GM19099 (cell line): ENCODE data around the gene SEMA3F.

Source experiments
- POLR2A ChIP-seq: IDR thresholded peaks from 3 replicates; pipeline ENCODE4 v1.6.1; 2011; ENCODE audit warnings: low read depth; ENCODE audit not compliant: insufficient read length; ENCODE audit errors: extremely low read depth

Gene SEMA3F

GRCh38 chr3:50196253-50196801 lies 41.2 kb downstream of the SEMA3F start:
- TF ChIP-seq POLR2A, result no peak

GRCh38 chr3:50201573-50202315 lies 46.6 kb downstream of the SEMA3F start:
- no peak for TF ChIP-seq POLR2A

GRCh38 chr3:50202353-50203112 lies 47.4 kb downstream of the SEMA3F start:
- TF ChIP-seq POLR2A, result no peak

- no peak for TF ChIP-seq POLR2A
Measured at GRCh38 chr3:50203113-50203808, 48.1 kb downstream of the SEMA3F start.

- TF ChIP-seq POLR2A, result no peak
Measured at GRCh38 chr3:50203809-50204803, 49.0 kb downstream of the SEMA3F start.

- no peak for TF ChIP-seq POLR2A
Measured at GRCh38 chr3:50204804-50205412, 49.8 kb downstream of the SEMA3F start, which contains the start of gene SLC38A3. Gene SLC38A3 (plus strand): TSS chr3:50205271. CDS start chr3:50214200, 8,929 bp downstream.

GRCh38 chr3:50205413-50206276 lies 50.5 kb downstream of the SEMA3F start:
- TF ChIP-seq POLR2A, result no peak

- no peak for TF ChIP-seq POLR2A
Measured at GRCh38 chr3:50207359-50208042, 52.4 kb downstream of the SEMA3F start.

- TF ChIP-seq POLR2A, result no peak
Measured at GRCh38 chr3:50208677-50209344, 53.7 kb downstream of the SEMA3F start.

- TF ChIP-seq POLR2A, result no peak
Measured at GRCh38 chr3:50210176-50210509, 55.0 kb downstream of the SEMA3F start.

GRCh38 chr3:50210510-50211367 lies 55.6 kb downstream of the SEMA3F start:
- no peak for TF ChIP-seq POLR2A
